ENCODE data around the gene TMEM187.

- TF ChIP-seq CEBPB (IDR thresholded peaks at IDR 0.05; ENCODE audit: borderline replicate concordance in 1 of 2, low read depth in 2 of 2, low read length in 2 of 2) (no peak), CTCF (IDR thresholded peaks at IDR 0.05 in 2 of 3, conservative IDR thresholded peaks at IDR 0.05 in 1 of 3; ENCODE audit: control insufficient read depth in 2 of 3, extremely low read depth in 1 of 3, insufficient read depth in 1 of 3, low read depth in 3 of 3, low read length in 3 of 3) (no peak), POLR2A (IDR thresholded peaks at IDR 0.05; ENCODE audit: low read depth, low read length) (no peak), EP300 (IDR thresholded peaks at IDR 0.05; ENCODE audit: borderline replicate concordance in 1 of 2, control insufficient read depth in 1 of 2, low read depth in 2 of 2, low read length in 2 of 2) (no peak), ZNF687 (IDR thresholded peaks at IDR 0.05) (no peak), ESRRA (IDR thresholded peaks at IDR 0.05; ENCODE audit: low read length) (no peak)
Measured at GRCh38 chrX:153960077-153960476, 12.5 kb upstream of the TMEM187 start.

All from GM12878 (cell line).